GM18511 (cell line): ENCODE measurements around the gene SART3.
"Not testable (repeated sequence)": the region's sequence is repeated elsewhere in the genome, so short reads cannot be mapped to it uniquely, and the experiment has no call there.

Experiments
- ATAC-seq: cut with Tn5 transposase; IDR thresholded peaks from one replicate; pipeline ENCODE4 v1.9.1; 2021; ENCODE audit warnings: mild to moderate bottlenecking, moderate library complexity; ENCODE audit not compliant: unreplicated experiment

The SART3 gene

GRCh38 chr12:108582509-108582908 lies 21.5 kb upstream of the SART3 start:
- no peak for ATAC-seq

- no peak for ATAC-seq
Observed at GRCh38 chr12:108581311-108582227, 20.6 kb upstream of the SART3 start.

- no peak for ATAC-seq
Observed at GRCh38 chr12:108580531-108580930, 19.6 kb upstream of the SART3 start.

GRCh38 chr12:108578813-108579212 lies 17.8 kb upstream of the SART3 start:
- no peak for ATAC-seq

GRCh38 chr12:108578264-108578663 lies 17.3 kb upstream of the SART3 start:
- no peak for ATAC-seq

GRCh38 chr12:108577458-108577857 lies 16.5 kb upstream of the SART3 start:
- no peak for ATAC-seq

- ATAC-seq: peak; percentile 2
Observed at GRCh38 chr12:108576660-108577234, 15.8 kb upstream of the SART3 start.

- ATAC-seq: no peak
Observed at GRCh38 chr12:108575199-108575912, 14.4 kb upstream of the SART3 start.

GRCh38 chr12:108574276-108574675 lies 13.3 kb upstream of the SART3 start:
- ATAC-seq: not testable (repeated sequence)

GRCh38 chr12:108573317-108573716 lies 12.3 kb upstream of the SART3 start:
- no peak for ATAC-seq

- peak; percentile 28 for ATAC-seq
Observed at GRCh38 chr12:108572166-108572790, 11.3 kb upstream of the SART3 start.

- no peak for ATAC-seq
Observed at GRCh38 chr12:108571609-108572165, 10.7 kb upstream of the SART3 start.

GRCh38 chr12:108570743-108571608 lies 10.0 kb upstream of the SART3 start:
- ATAC-seq: no peak

GRCh38 chr12:108568338-108569154 lies 7.6 kb upstream of the SART3 start:
- ATAC-seq: peak; percentile 76

- no peak for ATAC-seq
Observed at GRCh38 chr12:108567406-108568337, 6.7 kb upstream of the SART3 start.

GRCh38 chr12:108566452-108566851 lies 5.5 kb upstream of the SART3 start:
- no peak for ATAC-seq

- no peak for ATAC-seq
Observed at GRCh38 chr12:108565976-108566375, 5.0 kb upstream of the SART3 start.

GRCh38 chr12:108565146-108565545 lies 4.2 kb upstream of the SART3 start:
- ATAC-seq: no peak
